AG09319 (cell line): ENCODE data around the gene IER3IP1.

ENCODE experiments used
- DNase-seq: peaks from one replicate; pipeline ENCODE4 v3.0.0-alpha.2; 2010; ENCODE audit warnings: low read depth; ENCODE audit errors: extremely low read depth
- CTCF ChIP-seq: IDR thresholded peaks from 2 replicates; pipeline ENCODE4 v1.5.1; 2011; ENCODE audit warnings: low read depth, mild to moderate bottlenecking, inconsistent platforms, low read length, moderate library complexity

IER3IP1 gene

GRCh38 chr18:47151439-47151838 lies 24.7 kb downstream of the IER3IP1 start:
- no peak for DNase-seq
- TF ChIP-seq CTCF, result no peak

- no peak for TF ChIP-seq CTCF
- DNase-seq, result no peak
Observed at GRCh38 chr18:47150824-47151366, 25.3 kb downstream of the IER3IP1 start.

GRCh38 chr18:47150029-47150823 lies 25.9 kb downstream of the IER3IP1 start, which contains the start of gene HDHD2:
HDHD2 (minus strand) TSS chr18:47150500; CDS start chr18:47136439, 14,061 bp downstream.
- TF ChIP-seq CTCF, result no peak
- no peak for DNase-seq

- no peak for TF ChIP-seq CTCF
- no peak for DNase-seq
Observed at GRCh38 chr18:47149457-47150028, 26.6 kb downstream of the IER3IP1 start.

GRCh38 chr18:47146206-47146605 lies 30.0 kb downstream of the IER3IP1 start:
- TF ChIP-seq CTCF, result no peak

GRCh38 chr18:47143899-47144485 lies 32.2 kb downstream of the IER3IP1 start:
- no peak for TF ChIP-seq CTCF
- no peak for DNase-seq

More at GRCh38 chr18:47146206-47146605, 30.0 kb downstream of the IER3IP1 start:
- DNase-seq, result no peak

GRCh38 chr18:47143153-47143552 lies 33.0 kb downstream of the IER3IP1 start:
- TF ChIP-seq CTCF, result no peak
- no peak for DNase-seq
